HEK293T (cell line): ENCODE measurements around the gene SYNJ2.

Source experiments
- ARNT ChIP-seq: fragments of 450-650 bp; IDR thresholded peaks from 2 replicates; pipeline ENCODE4 v1.6.1; 2017; ENCODE audit warnings: mild to moderate bottlenecking
- CTBP1 ChIP-seq: fragments of 450-650 bp; IDR thresholded peaks from 2 replicates; pipeline ENCODE4 v1.6.1; 2016; ENCODE audit warnings: borderline replicate concordance
- ELF4 ChIP-seq: fragments of 450-650 bp; IDR thresholded peaks from 2 replicates; pipeline ENCODE4 v1.6.1; 2017; ENCODE audit warnings: antibody characterized with exemption
- FOXA1 ChIP-seq: fragments of 450-650 bp; IDR thresholded peaks from 2 replicates; pipeline ENCODE4 v1.6.1; 2016; ENCODE audit warnings: mild to moderate bottlenecking
- FOXK2 ChIP-seq: fragments of 450-650 bp; IDR thresholded peaks from 2 replicates; pipeline ENCODE4 v1.6.1; 2016; ENCODE audit warnings: mild to moderate bottlenecking
- FOXM1 ChIP-seq: fragments of 450-650 bp; IDR thresholded peaks from 2 replicates; pipeline ENCODE4 v1.6.1; 2017; ENCODE audit warnings: mild to moderate bottlenecking, borderline replicate concordance
- NFRKB ChIP-seq: fragments of 450-650 bp; IDR thresholded peaks from 2 replicates; pipeline ENCODE4 v1.6.1; 2016; ENCODE audit warnings: mild to moderate bottlenecking, moderate library complexity
- SP1 ChIP-seq: fragments of 450-650 bp; IDR thresholded peaks from 2 replicates; pipeline ENCODE4 v1.6.1; 2017
- SUZ12 ChIP-seq: fragments of 450-650 bp; IDR thresholded peaks from 2 replicates; pipeline ENCODE4 v1.6.1; 2016; ENCODE audit warnings: mild to moderate bottlenecking
- TARDBP ChIP-seq: fragments of 450-650 bp; IDR thresholded peaks from 2 replicates; pipeline ENCODE4 v1.6.1; 2016
- ZNF384 ChIP-seq: fragments of 450-650 bp; IDR thresholded peaks from 2 replicates; pipeline ENCODE4 v1.6.1; 2016
- TF ChIP-seq, protein P1 (sequence below): fragments of 450-650 bp; IDR thresholded peaks from 2 replicates; pipeline ENCODE4 v1.6.1; 2016

DNA sequence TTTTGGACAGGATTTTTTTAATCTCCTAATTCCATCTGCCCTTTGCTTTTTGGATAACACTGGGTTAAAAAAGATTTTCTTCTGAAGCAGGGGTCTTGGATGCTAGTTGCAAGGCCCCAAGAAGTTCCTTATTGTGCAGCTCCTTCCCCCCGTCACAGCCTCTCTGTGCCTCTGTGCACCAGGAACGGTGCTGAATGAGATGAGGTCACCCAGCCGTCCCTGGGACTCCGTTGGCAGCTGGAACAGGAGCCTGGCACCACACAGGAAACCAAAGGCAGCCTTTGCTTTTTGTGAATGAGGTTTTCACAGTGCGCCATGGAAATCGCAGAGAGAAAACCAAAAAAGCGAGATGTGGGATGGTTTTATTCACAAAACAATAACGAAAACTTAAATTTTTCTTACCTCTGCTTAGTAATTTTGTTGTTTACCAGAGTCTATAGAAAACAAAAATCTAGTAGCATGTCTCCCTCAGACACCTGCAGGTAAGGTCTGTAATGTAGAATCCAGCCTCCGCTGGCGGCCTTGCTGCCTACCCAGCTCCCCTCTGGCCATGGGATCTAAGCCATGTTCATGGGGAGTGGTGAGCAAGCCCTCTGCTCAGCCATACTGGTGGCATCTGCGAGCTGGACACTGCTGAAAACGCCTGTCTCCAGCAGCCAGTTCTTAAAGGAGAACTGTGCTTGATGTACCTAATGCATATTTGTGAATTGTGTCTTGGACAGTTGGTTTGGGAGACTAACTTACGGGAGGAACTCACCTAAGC lies 40.4 kb upstream of the SYNJ2 start:
- TF ChIP-seq FOXM1 (no peak), ELF4 (no peak), FOXA1 (no peak), SUZ12 (no peak), NFRKB (no peak), FOXK2 (no peak), ZNF384 (no peak), ARNT (no peak), SP1 (no peak), CTBP1 (no peak), TARDBP (no peak)
- TF ChIP-seq, protein P1, sequence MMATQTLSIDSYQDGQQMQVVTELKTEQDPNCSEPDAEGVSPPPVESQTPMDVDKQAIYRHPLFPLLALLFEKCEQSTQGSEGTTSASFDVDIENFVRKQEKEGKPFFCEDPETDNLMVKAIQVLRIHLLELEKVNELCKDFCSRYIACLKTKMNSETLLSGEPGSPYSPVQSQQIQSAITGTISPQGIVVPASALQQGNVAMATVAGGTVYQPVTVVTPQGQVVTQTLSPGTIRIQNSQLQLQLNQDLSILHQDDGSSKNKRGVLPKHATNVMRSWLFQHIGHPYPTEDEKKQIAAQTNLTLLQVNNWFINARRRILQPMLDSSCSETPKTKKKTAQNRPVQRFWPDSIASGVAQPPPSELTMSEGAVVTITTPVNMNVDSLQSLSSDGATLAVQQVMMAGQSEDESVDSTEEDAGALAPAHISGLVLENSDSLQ, result no peak
